GM18508 (cell line): ENCODE data around the gene USH2A.
"Not testable (repeated sequence)": the region's sequence is repeated elsewhere in the genome, so short reads cannot be mapped to it uniquely, and the experiment has no call there.

Experiments used
- ATAC-seq: cut with Tn5 transposase; IDR thresholded peaks from one replicate; pipeline ENCODE4 v1.9.1; 2021; ENCODE audit warnings: moderate number of reproducible peaks; ENCODE audit not compliant: insufficient read depth, unreplicated experiment

The USH2A gene

DNA sequence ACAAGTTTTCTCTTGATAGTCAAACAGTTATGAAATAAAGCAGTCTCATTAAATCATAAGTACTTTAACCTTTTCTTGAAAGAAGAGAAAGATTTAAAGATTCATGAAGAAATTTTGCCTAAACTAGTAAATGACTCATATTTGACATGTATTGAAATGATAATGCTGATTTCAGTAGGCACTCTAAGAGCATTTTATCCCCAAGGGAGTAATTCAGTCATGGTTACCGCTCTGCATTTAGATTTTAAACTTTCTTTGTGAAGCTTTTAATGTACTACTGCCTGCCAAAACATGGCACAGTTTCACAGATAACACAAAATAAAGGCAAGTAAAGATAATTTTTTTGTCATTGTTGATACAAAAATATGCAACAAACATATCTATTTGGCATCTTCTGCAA, 6.8 kb downstream of the USH2A start:
- no peak for ATAC-seq

GRCh38 chr1:216410026-216410425, 13.2 kb downstream of the USH2A start:
- no peak for ATAC-seq

DNA sequence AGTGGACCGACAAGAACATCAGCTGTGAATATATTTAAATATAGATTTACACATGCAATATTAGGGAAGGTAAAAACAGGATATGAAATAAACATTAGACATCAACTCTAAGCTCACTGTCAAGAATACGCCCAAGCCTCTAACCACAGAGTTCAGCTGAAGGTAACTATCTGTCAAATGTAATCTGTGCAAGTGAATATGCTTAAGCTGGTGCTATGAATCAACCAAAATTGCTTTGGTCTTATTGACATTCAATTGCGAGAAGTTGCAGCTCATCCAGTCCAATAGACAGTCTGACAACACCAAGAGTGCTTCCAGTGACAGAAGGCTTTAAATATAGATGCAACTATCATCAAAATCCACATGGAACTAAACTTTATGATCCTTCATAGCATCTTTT, 32.3 kb downstream of the USH2A start:
- ATAC-seq: no peak

DNA sequence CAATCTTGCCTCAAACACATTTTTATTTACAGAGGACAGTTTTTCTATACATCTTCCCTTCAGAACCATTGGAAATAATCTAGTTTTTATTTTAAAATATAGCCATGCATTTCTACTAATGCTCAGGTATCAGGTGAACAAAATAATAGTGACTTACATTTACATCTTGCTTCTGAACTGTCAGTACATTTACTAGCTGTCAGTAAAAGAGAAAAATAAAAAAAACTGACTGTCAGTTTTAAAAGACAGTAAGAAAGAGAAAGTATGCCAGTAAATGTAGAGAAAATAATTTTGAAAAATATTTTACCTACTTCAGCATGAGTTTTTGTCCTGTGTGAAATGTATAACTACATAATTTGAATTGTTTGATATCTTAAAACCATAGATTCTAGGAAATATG, 33.5 kb downstream of the USH2A start:
- no peak for ATAC-seq

DNA sequence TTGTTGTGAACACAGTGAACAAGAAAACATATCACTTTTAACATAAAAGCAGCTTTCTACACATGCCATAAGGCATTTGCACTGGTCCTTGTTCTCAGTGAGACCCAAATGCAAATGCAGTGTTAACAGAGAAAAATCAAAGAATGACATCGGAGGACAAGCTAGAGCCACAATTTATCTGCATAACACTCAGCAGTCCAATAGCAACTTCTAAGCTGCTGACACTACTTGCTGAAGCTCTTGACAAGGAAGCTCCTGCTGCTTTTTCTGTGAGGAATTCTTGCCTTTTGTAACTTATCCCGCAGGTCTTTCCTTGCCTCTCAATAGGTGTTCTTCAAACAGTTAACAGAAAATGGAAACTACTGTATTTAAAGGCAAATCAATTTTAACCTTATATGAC, 34.7 kb downstream of the USH2A start:
- ATAC-seq: no peak

DNA sequence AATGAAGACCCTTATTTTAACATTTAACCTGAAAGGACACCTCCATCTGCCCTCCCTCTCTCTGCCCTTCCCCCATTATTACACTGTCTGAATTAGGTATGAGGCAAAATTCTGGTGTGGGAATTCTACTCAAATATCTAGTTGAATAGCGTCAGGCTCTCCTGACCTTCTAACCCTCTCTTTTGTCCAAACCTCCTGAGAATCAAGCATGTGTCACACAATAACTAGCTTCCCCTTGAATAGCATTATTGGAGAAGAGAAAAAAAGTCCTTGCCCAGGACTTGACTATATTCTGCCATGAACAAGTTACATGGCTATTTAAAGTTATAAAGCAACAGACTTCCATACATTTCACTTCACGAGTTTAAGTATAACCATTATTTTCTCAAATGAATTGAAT, 35.5 kb downstream of the USH2A start:
- no peak for ATAC-seq

DNA sequence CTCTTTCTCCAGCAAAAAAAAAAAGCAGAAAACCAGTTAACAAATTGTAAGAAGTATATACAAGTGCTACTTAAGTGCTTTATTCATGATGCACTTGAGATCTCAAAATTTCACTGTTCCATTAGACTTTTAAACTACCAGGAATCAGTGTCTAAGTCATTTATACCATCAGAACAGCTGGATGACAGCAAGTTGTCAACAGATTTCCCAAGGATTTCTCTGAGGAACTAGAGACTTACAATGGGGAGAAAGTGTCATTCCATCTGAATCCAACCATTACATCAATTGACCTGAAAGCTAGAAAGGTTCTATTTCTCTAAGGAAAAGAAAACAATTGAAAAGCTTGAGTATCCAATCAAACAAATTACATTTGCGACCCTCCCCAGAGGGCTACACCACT, 43.8 kb downstream of the USH2A start:
- no peak for ATAC-seq

DNA sequence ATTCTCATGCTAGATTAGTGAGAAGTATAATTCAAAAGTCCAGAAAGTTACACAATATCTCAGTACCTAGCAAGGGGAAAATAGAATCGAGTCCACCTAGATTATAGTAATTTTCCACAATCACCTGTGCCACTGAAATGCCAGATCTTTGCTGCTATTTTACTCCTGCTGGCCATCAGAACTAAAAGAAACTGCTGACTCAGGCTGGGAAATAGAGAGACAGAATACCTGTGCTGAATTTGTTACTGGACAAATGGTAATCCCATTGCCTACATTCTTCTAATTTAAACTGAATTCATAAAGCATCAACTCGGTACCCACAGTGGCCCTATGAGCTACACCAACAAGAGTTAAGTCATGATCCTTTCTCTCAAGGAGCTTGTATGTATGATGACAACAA, 55.0 kb downstream of the USH2A start:
- no peak for ATAC-seq

DNA sequence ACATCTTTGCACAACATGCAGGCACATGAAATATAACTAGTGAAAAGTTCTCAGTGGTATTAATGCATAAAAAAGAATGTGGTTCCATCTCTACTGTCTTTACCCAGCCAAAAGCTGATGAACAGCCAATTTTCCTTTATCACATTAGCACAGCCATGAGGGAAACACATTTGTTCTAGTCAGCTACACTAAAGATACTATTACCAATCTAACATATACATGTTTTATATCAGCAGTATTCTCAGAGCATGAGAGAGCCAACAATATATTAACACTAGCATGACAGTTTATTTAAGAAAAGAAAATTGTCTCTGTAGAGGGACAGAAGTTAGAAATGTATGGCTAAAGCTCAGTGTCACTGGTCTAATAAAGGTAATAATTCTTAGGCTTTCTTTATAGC, 56.3 kb downstream of the USH2A start:
- ATAC-seq: no peak

GRCh38 chr1:216356945-216357344, 66.3 kb downstream of the USH2A start:
- no peak for ATAC-seq

DNA sequence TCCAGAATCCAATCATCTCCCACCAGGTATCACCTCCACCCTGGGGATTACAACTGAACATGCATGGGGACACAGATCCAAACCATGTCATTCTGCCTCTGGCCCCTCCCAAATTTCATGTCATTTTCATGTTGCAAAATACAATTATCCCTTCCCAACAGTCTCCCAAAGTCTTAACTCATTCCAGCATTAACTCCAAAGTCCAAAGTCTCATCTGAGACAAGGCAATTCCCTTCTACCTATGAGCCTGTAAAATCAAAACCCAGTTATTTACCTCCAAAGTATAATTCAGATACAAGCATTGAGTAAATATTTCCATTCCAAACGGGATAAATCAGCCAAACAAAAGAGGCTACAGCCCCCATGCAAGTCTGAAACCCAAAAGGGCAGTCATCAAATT, 73.1 kb downstream of the USH2A start:
- no peak for ATAC-seq

GRCh38 chr1:216346526-216346925, 76.7 kb downstream of the USH2A start:
- ATAC-seq: no peak

- ATAC-seq: not testable (repeated sequence)
Observed at GRCh38 chr1:216340542-216340941, 82.7 kb downstream of the USH2A start.

- no peak for ATAC-seq
Observed at GRCh38 chr1:216332462-216332861, 90.8 kb downstream of the USH2A start.

DNA sequence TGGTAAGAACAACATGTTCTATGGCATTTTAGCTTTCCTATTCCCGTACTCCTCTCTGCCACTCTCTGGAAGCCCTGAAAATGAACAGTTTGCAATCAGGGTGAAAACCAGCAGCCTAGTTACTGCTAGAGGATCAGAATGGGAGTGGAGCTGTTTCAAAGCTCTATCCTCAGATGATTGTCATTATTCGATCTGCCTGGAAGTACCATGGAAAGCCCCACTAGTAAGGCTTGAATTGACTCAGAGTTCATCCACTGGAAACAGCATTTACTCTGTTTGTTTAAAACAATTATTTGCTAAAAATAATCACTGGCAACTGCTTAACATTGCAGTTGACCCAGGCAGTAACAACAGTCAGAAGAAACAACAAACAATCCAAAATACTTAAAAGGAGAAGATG, 91.2 kb downstream of the USH2A start:
- ATAC-seq: no peak

- no peak for ATAC-seq
Observed at GRCh38 chr1:216331211-216331610, 92.0 kb downstream of the USH2A start.

GRCh38 chr1:216330262-216330661, 93.0 kb downstream of the USH2A start:
- no peak for ATAC-seq

GRCh38 chr1:216325946-216326345, 97.3 kb downstream of the USH2A start:
- no peak for ATAC-seq

GRCh38 chr1:216325336-216325735, 97.9 kb downstream of the USH2A start:
- ATAC-seq: no peak

DNA sequence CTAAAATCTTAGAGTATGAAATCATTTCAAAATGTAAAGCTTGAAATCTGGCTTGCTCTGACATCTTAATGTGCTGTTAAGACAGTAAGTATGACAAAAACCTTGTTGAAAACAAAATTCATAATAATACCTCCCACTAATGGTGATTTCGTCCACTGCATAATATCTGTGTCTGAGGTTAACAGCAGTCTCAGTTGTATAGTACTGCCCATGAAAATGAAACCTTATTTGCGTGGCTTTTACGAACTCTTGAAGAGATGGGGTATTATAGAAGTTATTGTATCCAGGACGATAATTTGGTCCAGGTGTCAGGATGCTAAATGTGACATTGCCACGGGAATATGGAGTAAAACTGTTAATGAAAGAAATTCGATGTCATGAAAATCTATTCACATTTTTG, 99.9 kb downstream of the USH2A start:
- no peak for ATAC-seq

DNA sequence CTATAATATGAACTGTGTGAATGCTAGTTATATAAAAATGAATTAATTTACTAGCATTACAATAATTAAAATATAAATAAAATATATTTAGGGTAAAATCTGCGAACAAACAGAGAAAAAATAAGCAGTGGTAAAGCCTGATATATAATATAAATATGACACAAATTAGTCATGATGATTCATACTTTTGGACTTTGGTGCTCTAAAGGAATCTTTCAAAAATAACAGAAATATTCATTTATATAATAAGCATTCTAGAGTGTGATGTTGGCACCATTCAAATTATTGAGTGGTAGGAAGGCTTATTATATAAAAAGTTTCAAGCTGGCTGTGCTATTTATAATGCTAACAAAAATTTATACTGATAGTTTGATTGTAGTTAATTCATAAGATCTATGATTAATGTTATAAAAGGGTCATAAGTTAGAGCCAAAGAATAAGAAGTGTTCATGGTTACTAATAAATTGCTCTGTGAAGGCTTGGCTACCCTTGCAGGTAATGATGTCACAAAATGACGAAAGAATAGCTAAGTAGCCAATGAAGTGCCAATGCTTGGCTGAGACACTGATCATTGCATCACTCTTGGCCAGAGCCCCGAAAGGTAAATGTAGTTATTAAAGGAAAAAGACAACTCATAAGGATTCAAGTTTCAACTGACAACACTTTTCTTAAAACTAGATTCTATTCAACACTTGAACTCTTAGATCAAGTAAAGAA, 108.7 kb downstream of the USH2A start:
- ATAC-seq: no peak

GRCh38 chr1:216310776-216311175, 112.5 kb downstream of the USH2A start:
- no peak for ATAC-seq

DNA sequence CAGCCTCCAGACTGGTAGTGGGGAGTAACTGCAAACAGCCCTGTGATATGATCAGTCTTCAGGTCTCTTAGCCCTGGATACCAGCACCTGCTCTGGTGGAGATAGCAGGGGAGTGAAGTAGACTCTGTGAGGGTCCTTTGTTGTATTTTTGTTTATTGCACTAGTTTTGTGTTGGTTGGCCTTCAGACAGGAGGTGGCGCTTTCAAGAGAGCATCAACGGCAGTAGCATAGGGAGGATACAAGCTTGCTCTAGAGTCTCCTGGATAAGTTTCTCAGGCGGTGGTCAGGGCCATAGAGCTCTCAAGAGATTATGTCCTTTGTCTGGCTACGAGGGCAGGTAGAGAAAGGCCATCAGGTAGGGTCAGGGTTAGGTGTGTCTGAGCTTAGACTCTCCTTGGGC, 116.4 kb downstream of the USH2A start:
- ATAC-seq: no peak
